ENCODE data around the gene TRERF1.

Gene TRERF1

DNA sequence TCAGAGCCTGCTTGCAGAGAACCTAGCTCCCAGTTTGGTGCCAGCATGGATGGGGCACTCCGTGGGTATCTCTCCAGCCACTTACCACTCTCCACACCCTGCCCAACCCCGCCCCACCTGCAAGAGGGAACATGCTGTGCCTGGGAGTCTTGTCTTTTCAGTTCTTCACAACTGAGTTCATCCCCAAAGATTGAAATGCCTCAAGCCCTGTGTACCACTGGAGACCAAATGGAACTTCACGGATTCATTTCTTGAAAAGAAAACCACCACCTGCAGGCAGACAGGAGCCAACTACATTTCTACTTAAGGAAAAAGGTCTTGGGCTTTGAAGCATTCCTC is 50.1 kb downstream of the TRERF1 start:
- H3K9me3 ChIP-seq (ENCODE audit: control insufficient read depth, low read depth, low read length) = no peaks in the 10 kb centered on the region
- no peaks in the 10 kb centered on the region for H3K36me3 ChIP-seq (ENCODE audit: control insufficient read depth, low read depth, low read length)
- no peak overlapping the region for H3K9ac ChIP-seq (ENCODE audit: low read length)
- H3K27me3 ChIP-seq (ENCODE audit: control insufficient read depth, insufficient read depth, low read length) = no peaks in the 10 kb centered on the region
- H3K4me1 ChIP-seq (ENCODE audit: control insufficient read depth, low read depth, low read length) = peaks cover 14% of the 10 kb centered on the region
- H3K4me3 ChIP-seq (ENCODE audit: low read length) = no peak overlapping the region
- H3K27ac ChIP-seq (ENCODE audit: low read length) = no peak overlapping the region

DNA sequence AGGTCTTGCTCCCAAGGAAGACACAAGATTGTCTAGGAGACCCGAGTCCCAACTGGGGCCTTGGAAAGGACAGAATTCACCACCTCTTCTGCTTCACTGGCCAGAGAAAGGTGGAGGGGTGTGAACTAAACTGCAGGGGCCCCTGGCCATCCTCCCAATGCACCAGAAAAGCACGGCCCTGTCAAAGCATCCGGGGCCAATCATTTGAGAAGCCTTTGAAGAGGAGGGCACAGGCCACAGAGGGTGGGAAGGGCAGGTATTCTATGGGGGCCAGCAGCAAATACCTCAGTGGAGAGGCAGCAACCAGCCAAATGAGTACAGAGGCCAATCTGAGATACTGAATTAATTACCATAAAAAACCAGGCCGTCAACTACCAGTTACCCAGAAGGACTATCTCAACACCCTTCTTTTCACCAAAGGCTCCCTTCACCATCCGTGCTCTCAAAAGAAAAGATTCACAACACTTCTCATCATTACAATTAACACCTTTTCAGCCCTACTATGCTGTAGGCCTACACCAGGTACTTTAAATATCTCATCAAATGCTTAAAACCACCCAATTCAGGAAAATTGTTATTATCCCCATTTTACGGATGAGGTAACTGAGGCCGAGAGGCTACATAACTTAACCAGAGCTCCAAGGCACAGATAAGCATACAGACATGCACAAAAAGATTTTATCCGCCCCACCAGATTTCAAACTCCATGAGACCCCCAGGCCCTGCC is 50.7 kb downstream of the TRERF1 start:
- H3K4me3 ChIP-seq (ENCODE audit: low read length) = no peak overlapping the region
- H3K36me3 ChIP-seq (ENCODE audit: control insufficient read depth, low read depth, low read length) = no peaks in the 10 kb centered on the region
- no peaks in the 10 kb centered on the region for H3K9me3 ChIP-seq (ENCODE audit: control insufficient read depth, low read depth, low read length)
- peaks cover 14% of the 10 kb centered on the region for H3K4me1 ChIP-seq (ENCODE audit: control insufficient read depth, low read depth, low read length)
- H3K27ac ChIP-seq (ENCODE audit: low read length) = no peak overlapping the region
- no peaks in the 10 kb centered on the region for H3K27me3 ChIP-seq (ENCODE audit: control insufficient read depth, insufficient read depth, low read length)
- no peak overlapping the region for H3K9ac ChIP-seq (ENCODE audit: low read length)

DNA sequence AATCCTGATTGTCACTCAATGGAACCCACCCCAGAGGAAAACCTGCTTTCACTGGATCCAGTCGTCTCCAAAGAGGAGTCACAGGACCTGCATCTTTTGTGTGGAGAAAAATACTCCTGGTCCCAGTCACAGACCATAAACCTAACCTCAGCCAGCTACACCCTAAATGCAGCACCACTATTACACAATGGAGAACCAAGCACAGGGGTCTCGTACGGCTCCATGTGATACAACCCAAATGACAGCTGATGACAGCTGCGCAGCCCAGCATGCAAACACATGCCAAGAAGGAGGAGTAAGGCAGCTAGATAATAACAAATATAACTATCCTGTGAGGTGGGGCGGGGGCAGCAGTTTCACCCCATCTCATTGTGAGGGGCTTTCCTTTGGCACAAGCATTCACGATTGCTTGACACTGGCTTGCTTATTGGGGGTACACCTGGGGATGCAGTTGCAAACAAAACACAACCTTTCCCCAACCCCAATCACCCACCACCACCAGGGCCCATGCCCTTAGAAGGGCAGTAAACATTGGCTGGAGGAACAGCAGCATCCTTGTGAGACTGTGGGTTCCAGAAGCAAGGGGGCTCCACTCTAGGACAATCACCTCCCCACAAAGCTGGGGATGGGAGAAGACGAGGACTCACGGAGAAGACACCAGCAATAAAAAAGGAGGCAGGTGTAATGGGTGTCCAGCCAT is 51.5 kb downstream of the TRERF1 start:
- Histone ChIP-seq H3K27ac (ENCODE audit: low read length) (no peak overlapping the region), H3K4me1 (ENCODE audit: control insufficient read depth, low read depth, low read length) (peaks cover 13% of the 10 kb centered on the region), H3K27me3 (ENCODE audit: control insufficient read depth, insufficient read depth, low read length) (no peaks in the 10 kb centered on the region), H3K4me3 (ENCODE audit: low read length) (no peak overlapping the region), H3K9me3 (ENCODE audit: control insufficient read depth, low read depth, low read length) (no peaks in the 10 kb centered on the region), H3K36me3 (ENCODE audit: control insufficient read depth, low read depth, low read length) (no peaks in the 10 kb centered on the region), H3K9ac (ENCODE audit: low read length) (no peak overlapping the region)

DNA sequence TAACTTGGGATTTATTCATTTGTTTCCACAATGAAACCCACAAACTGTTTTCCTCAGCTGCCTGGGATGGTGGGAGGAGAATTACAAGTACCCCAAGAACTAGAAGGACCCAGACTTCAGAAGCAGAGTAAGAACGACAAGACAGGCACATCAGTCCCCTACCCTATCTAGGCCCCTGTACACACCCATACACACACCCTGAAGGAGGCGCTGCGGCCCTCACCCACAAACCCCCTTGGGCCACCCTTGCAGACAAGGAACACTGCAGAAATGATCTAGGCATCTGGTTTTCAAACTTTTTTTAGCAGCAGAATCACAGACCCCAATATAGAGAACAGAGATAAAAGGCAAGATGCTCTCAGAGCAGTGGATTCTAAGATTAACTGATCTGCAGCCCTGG is 55.0 kb downstream of the TRERF1 start:
- no peak overlapping the region for H3K4me3 ChIP-seq (ENCODE audit: low read length)
- H3K27ac ChIP-seq (ENCODE audit: low read length) = no peak overlapping the region
- H3K36me3 ChIP-seq (ENCODE audit: control insufficient read depth, low read depth, low read length) = no peaks in the 10 kb centered on the region
- no peak overlapping the region for H3K9ac ChIP-seq (ENCODE audit: low read length)
- no peaks in the 10 kb centered on the region for H3K27me3 ChIP-seq (ENCODE audit: control insufficient read depth, insufficient read depth, low read length)
- peaks cover 6% of the 10 kb centered on the region for H3K4me1 ChIP-seq (ENCODE audit: control insufficient read depth, low read depth, low read length)
- H3K9me3 ChIP-seq (ENCODE audit: control insufficient read depth, low read depth, low read length) = no peaks in the 10 kb centered on the region

DNA sequence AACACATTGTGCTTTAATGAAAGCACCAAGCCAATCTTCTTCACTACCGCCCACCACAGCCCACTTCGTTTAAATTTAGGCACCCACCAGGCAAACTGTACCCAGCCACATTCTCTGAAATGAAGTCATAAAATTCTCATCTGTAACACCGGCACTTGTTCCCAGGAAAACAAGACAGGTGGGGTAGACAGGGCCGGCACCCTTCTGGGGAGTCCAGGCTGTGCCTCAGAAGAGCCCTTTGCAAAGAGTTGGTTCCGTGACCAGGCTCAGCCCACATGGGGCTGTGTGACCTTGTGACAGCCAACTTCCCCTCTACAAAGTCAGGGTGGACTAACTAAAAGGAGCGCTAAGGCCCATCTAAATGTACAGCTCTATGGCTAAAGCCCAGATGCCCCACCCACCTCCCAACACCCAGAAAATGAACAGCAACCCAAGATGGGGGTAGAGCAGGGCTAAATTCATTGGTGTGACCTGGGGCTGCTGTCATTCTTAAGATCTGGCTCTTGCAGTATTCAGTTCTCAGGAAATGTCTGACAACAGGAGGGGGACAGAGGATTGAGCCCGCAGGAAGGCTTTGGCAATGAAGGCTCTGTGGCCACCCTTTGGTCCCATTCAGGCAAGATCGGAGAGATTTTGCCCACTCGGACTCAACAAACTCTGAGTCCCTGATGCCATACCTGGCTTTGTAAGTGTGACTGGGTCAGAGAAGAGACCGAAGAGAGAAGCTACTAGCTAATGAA is 56.7 kb downstream of the TRERF1 start:
- Histone ChIP-seq H3K9me3 (ENCODE audit: control insufficient read depth, low read depth, low read length) (no peaks in the 10 kb centered on the region), H3K9ac (ENCODE audit: low read length) (no peak overlapping the region), H3K4me1 (ENCODE audit: control insufficient read depth, low read depth, low read length) (peaks cover 15% of the 10 kb centered on the region), H3K27ac (ENCODE audit: low read length) (no peak overlapping the region), H3K4me3 (ENCODE audit: low read length) (no peak overlapping the region), H3K27me3 (ENCODE audit: control insufficient read depth, insufficient read depth, low read length) (no peaks in the 10 kb centered on the region), H3K36me3 (ENCODE audit: control insufficient read depth, low read depth, low read length) (no peaks in the 10 kb centered on the region)

DNA sequence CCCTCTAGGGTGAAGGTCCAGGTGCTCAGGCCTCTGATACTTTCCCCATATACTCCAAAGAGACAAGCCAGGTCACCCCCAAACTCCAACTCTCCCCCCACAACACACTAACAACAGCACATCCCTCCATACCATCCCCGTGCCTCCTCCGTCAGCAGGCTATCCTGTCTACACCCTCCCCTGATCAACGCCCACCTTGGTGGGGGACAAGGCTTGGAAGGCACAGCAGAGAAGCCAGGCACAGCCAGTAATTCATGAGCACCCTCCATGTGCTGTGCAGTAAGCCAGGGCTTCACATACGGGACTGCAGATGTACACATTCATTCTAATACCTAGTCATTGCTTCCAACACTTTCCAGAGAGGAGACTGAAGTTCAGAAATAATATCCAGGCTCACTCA is 57.6 kb downstream of the TRERF1 start:
- no peaks in the 10 kb centered on the region for H3K27me3 ChIP-seq (ENCODE audit: control insufficient read depth, insufficient read depth, low read length)
- no peak overlapping the region for H3K27ac ChIP-seq (ENCODE audit: low read length)
- no peaks in the 10 kb centered on the region for H3K9me3 ChIP-seq (ENCODE audit: control insufficient read depth, low read depth, low read length)
- no peak overlapping the region for H3K4me3 ChIP-seq (ENCODE audit: low read length)
- no peak overlapping the region for H3K9ac ChIP-seq (ENCODE audit: low read length)
- peaks cover 21% of the 10 kb centered on the region for H3K4me1 ChIP-seq (ENCODE audit: control insufficient read depth, low read depth, low read length)
- H3K36me3 ChIP-seq (ENCODE audit: control insufficient read depth, low read depth, low read length) = no peaks in the 10 kb centered on the region

DNA sequence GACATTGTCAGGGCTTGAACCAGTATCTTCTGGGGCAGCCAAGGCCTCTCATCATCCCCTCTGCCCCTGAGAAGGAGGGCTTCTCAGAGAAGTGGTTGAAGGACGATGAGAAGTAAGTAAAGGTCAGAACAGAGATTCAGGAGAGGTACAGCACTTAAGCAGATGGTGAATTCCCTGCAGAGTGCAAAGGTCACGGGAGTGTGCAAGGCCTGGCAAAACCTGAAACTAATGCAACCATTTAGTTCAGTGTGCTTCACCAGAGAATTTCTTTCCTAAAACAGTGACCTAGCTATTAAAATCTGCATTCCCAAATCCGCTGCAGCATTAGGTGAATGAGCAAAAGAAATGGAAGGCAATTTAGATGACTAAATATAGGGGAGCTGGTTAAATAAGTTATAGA is 58.4 kb downstream of the TRERF1 start:
- Histone ChIP-seq H3K4me3 (ENCODE audit: low read length) (no peak overlapping the region), H3K9ac (ENCODE audit: low read length) (no peak overlapping the region), H3K27me3 (ENCODE audit: control insufficient read depth, insufficient read depth, low read length) (no peaks in the 10 kb centered on the region), H3K27ac (ENCODE audit: low read length) (no peak overlapping the region), H3K9me3 (ENCODE audit: control insufficient read depth, low read depth, low read length) (no peaks in the 10 kb centered on the region), H3K4me1 (ENCODE audit: control insufficient read depth, low read depth, low read length) (peaks cover 21% of the 10 kb centered on the region), H3K36me3 (ENCODE audit: control insufficient read depth, low read depth, low read length) (no peaks in the 10 kb centered on the region)

DNA sequence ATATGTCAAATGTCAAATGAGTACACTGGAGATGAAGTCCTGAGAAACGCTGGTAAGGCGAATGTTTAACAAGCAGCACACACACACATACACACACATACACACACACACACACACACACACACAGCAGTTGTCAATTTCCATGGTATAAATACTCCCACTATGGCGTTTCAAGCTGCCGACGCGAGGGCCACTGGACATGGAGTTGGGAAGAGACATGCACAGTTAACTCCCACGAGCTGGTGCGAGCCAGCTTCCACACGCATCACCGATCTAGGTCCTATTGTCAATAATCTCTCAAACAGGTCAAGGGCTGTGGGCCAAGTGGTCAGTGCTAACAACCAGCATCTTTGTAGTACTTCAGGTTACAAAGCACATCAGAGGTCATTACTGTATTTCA is 58.9 kb downstream of the TRERF1 start:
- Histone ChIP-seq H3K27ac (ENCODE audit: low read length) (no peak overlapping the region), H3K9ac (ENCODE audit: low read length) (no peak overlapping the region), H3K27me3 (ENCODE audit: control insufficient read depth, insufficient read depth, low read length) (no peaks in the 10 kb centered on the region), H3K36me3 (ENCODE audit: control insufficient read depth, low read depth, low read length) (no peaks in the 10 kb centered on the region), H3K4me1 (ENCODE audit: control insufficient read depth, low read depth, low read length) (peaks cover 21% of the 10 kb centered on the region), H3K4me3 (ENCODE audit: low read length) (no peak overlapping the region), H3K9me3 (ENCODE audit: control insufficient read depth, low read depth, low read length) (no peaks in the 10 kb centered on the region)

DNA sequence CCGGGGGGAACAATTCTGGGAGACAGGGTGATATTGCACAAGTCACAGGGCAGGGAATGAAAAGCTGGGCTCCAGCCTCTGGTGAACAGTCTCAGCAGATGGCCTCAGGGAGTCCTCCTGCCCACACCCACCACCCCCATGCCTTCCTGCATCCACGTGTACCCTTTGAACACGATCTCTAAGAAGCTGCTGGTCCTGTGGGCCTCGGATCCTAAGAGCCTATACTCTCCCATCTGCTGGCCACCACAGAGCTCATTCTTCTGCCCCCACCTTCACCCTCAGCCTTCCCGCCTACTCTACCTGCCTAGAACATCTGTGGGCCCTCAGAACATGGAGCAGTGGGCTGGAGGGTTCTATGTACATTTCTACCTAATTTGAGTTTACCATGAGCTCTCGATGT is 60.3 kb downstream of the TRERF1 start:
- Histone ChIP-seq H3K4me1 (ENCODE audit: control insufficient read depth, low read depth, low read length) (peaks cover 21% of the 10 kb centered on the region), H3K27ac (ENCODE audit: low read length) (no peak overlapping the region), H3K36me3 (ENCODE audit: control insufficient read depth, low read depth, low read length) (no peaks in the 10 kb centered on the region), H3K9ac (ENCODE audit: low read length) (no peak overlapping the region), H3K27me3 (ENCODE audit: control insufficient read depth, insufficient read depth, low read length) (no peaks in the 10 kb centered on the region), H3K9me3 (ENCODE audit: control insufficient read depth, low read depth, low read length) (no peaks in the 10 kb centered on the region), H3K4me3 (ENCODE audit: low read length) (no peak overlapping the region)

DNA sequence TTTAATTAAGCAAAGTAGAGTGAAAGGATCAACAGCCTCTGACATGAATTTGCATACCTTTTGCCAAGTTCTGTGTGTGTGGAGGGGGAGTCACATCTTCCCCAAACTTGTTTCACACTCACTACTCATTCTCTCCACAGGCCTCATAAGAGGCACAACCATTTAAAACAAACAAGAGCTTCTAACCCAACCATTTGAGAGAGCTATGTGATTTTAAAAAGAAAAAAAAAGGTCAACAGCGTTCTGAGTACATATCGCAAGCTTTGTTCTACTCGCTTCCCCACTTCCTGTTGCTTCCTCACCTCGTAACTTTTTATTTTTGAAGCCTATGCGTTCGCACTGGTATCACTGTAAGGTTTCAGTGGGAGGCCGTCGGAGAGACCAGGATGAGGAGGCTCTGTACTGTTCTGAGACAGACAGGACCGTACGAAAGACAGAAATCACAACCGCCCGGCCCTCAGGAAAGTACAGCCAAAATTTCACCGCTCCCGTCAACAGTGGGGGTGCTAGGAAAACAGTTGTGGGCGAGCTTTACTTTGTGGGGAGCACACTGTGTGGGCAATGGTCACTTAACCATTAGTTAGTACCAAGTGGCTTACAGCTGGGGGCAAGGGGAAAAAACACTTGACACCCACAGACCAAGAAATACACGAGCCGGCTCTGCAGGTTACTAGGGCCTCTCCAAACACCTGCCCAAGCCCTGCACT is 61.3 kb downstream of the TRERF1 start:
- H3K27me3 ChIP-seq (ENCODE audit: control insufficient read depth, insufficient read depth, low read length) = no peaks in the 10 kb centered on the region
- H3K27ac ChIP-seq (ENCODE audit: low read length) = no peak overlapping the region
- peaks cover 21% of the 10 kb centered on the region for H3K4me1 ChIP-seq (ENCODE audit: control insufficient read depth, low read depth, low read length)
- H3K36me3 ChIP-seq (ENCODE audit: control insufficient read depth, low read depth, low read length) = no peaks in the 10 kb centered on the region
- H3K9me3 ChIP-seq (ENCODE audit: control insufficient read depth, low read depth, low read length) = no peaks in the 10 kb centered on the region
- no peak overlapping the region for H3K9ac ChIP-seq (ENCODE audit: low read length)
- no peak overlapping the region for H3K4me3 ChIP-seq (ENCODE audit: low read length)

DNA sequence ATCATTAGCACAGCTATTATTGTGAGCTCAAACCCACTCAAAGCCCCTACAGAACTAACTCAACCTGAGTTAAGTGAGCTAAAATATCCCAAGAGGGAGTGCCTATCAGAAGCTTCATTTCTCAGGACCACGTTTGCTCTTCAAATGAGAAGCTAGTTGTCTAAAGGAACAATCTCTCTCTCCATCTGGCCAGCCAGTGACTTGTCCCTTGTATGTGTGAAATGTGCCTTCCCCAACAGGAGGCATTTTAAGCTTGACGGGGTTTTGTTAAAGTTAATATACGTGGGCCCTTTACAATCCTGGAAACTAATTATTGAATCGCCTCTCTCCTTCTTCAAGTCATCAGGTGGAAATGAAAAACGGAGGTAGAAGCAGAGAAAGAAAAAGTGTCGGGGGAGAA is 62.0 kb downstream of the TRERF1 start:
- H3K9ac ChIP-seq (ENCODE audit: low read length) = no peak overlapping the region
- peaks cover 21% of the 10 kb centered on the region for H3K4me1 ChIP-seq (ENCODE audit: control insufficient read depth, low read depth, low read length)
- H3K9me3 ChIP-seq (ENCODE audit: control insufficient read depth, low read depth, low read length) = no peaks in the 10 kb centered on the region
- no peak overlapping the region for H3K27ac ChIP-seq (ENCODE audit: low read length)
- H3K36me3 ChIP-seq (ENCODE audit: control insufficient read depth, low read depth, low read length) = no peaks in the 10 kb centered on the region
- H3K4me3 ChIP-seq (ENCODE audit: low read length) = no peak overlapping the region
- no peaks in the 10 kb centered on the region for H3K27me3 ChIP-seq (ENCODE audit: control insufficient read depth, insufficient read depth, low read length)

Data from iPS-18a (cell line).